T-helper 1 cell treated with Interleukin-12 subunit alpha and Interleukin-12 subunit beta and Interleukin-4 antibody, amounts not matched to agents 30 ng/mL and 1 ng/mL, for 36 hours (primary cell): ENCODE data around the gene SGIP1. TPM values are rescaled to one million over a fixed set of nuclear protein-coding genes. Genes with fewer than 3 reads are reported as not detected.
"Not testable (repeated sequence)": the region's sequence is repeated elsewhere in the genome, so short reads cannot be mapped to it uniquely, and the experiment has no call there.

Source experiments
- intact Hi-C: fragments of 100-400 bp; cut with micrococcal nuclease; formaldehyde crosslinking; loops from one replicate; pipeline ENCODE4 v1.15.1; 2024
- total RNA-seq: library from RNA; stranded (reverse); gene quantifications from 2 replicates; pipeline ENCODE4 v1.2.3, GENCODE V29; 2022

The SGIP1 gene
- total RNA-seq, 1 donor from 2014 or later: not detected

GRCh38 chr1:66552829-66553228 is 18.9 kb downstream of the SGIP1 start:
- intact Hi-C loops: no loop called here

- intact Hi-C loops: no loop called here
Observed at GRCh38 chr1:66553846-66554245, 19.9 kb downstream of the SGIP1 start.

- intact Hi-C loops: no loop called here
Observed at GRCh38 chr1:66556161-66556611, 22.2 kb downstream of the SGIP1 start.

- intact Hi-C loops: no loop called here
Observed at GRCh38 chr1:66557157-66557556, 23.2 kb downstream of the SGIP1 start.

GRCh38 chr1:66559517-66559916 is 25.6 kb downstream of the SGIP1 start:
- intact Hi-C loops: no loop called here

- intact Hi-C loops: no loop called here
Observed at GRCh38 chr1:66562561-66562960, 28.6 kb downstream of the SGIP1 start.

GRCh38 chr1:66563094-66563800 is 29.3 kb downstream of the SGIP1 start:
- intact Hi-C loops: no loop called here

GRCh38 chr1:66563941-66564630 is 30.1 kb downstream of the SGIP1 start:
- intact Hi-C loops: no loop called here

GRCh38 chr1:66570196-66570595 is 36.2 kb downstream of the SGIP1 start:
- intact Hi-C loops: no loop called here

- intact Hi-C loops: no loop called here
Observed at GRCh38 chr1:66571789-66572188, 37.8 kb downstream of the SGIP1 start.

- intact Hi-C loops: no loop called here
Observed at GRCh38 chr1:66575739-66576138, 41.8 kb downstream of the SGIP1 start.

GRCh38 chr1:66576645-66577044 is 42.7 kb downstream of the SGIP1 start:
- intact Hi-C loops: no loop called here

GRCh38 chr1:66578841-66579240 is 44.9 kb downstream of the SGIP1 start:
- intact Hi-C loops: no loop called here

GRCh38 chr1:66580081-66580480 is 46.1 kb downstream of the SGIP1 start:
- intact Hi-C loops: no loop called here

GRCh38 chr1:66583021-66583420 is 49.1 kb downstream of the SGIP1 start:
- intact Hi-C loops: no loop called here

- intact Hi-C loops: no loop called here
Observed at GRCh38 chr1:66585002-66585401, 51.0 kb downstream of the SGIP1 start.

- intact Hi-C loops: no loop called here
Observed at GRCh38 chr1:66589326-66589725, 55.4 kb downstream of the SGIP1 start.

- intact Hi-C loops: not testable (repeated sequence)
Observed at GRCh38 chr1:66592106-66592507, 58.2 kb downstream of the SGIP1 start.

GRCh38 chr1:66596191-66596590 is 62.2 kb downstream of the SGIP1 start:
- intact Hi-C loops: no loop called here

GRCh38 chr1:66597500-66597899 is 63.5 kb downstream of the SGIP1 start:
- intact Hi-C loops: no loop called here

GRCh38 chr1:66598670-66599069 is 64.7 kb downstream of the SGIP1 start:
- intact Hi-C loops: no loop called here

GRCh38 chr1:66599346-66599745 is 65.4 kb downstream of the SGIP1 start:
- intact Hi-C loops: no loop called here
